K562 (cell line): ENCODE measurements around the gene LRRC8C. TPM values are rescaled to one million over a fixed set of nuclear protein-coding genes. Genes with fewer than 3 reads are reported as not detected.

Experiments used
- ATAC-seq: fragments of 200-7000 bp; cut with Tn5 transposase; 3 replicates; pipeline ENCODE4 v1.9.1; 2020; ENCODE audit warnings: moderate library complexity
- BruUV-seq: library from RNA; stranded (reverse); fragments of 400-500 nt; replicated peaks from 2 replicates; lab custom pipeline; 2021; lab: Mats Ljungman, UMichigan
- CTCF ChIA-PET: fragments of 300-600 bp; formaldehyde crosslinking; extraction: SDS; loops from one replicate; lab custom pipeline; 2021; ENCODE audit warnings: low intra/inter-chr PET ratio; lab: Yijun Ruan, JAX
- POLR2A ChIA-PET: fragments of 300-600, 350-650 bp; sonication (Branson Sonifier 250); formaldehyde crosslinking; extraction: SDS; loops from one replicate; lab custom pipeline; 2021; ENCODE audit warnings: antibody characterized with exemption, inconsistent platforms; lab: Yijun Ruan, JAX
- DNase-seq, 4 experiments: peaks; one replicate each; pipeline versions ENCODE4 v3.0.0 to v3.0.0-alpha.2; 2011 to 2018; ENCODE audit warnings: low spot score in 3 of 4, mixed read lengths in 3 of 4; ENCODE audit errors: extremely low read depth in 1 of 4
- FAIRE-seq: peaks from 2 replicates; lab custom pipeline; 2011; peaks lifted over from hg19 to GRCh38; lab: Jason Lieb, UNC
- H2AFZ ChIP-seq: 2 replicates; pipeline ENCODE4 v1.6.0; 2011; ENCODE audit warnings: low read depth, low read length, control low read depth, inconsistent platforms
- H3K27ac ChIP-seq: fragments of 200-600 bp; 3 replicates; pipeline ENCODE4 v1.8.0; 2011; ENCODE audit warnings: low read depth, mild to moderate bottlenecking, control low read depth, inconsistent platforms, low read length, moderate library complexity, mixed read lengths; ENCODE audit errors: extremely low read depth
- H3K27me3 ChIP-seq, 2 experiments: fragments of 300-600 bp in 1 of 2; 2 replicates in 1 of 2; 3 replicates in 1 of 2; pipeline versions ENCODE4 v1.6.0 to v1.8.0; 2011; ENCODE audit warnings: inconsistent platforms in 2 of 2, low read length in 2 of 2, mild to moderate bottlenecking in 1 of 2, mixed read lengths in 1 of 2, moderate library complexity in 1 of 2; ENCODE audit not compliant: control insufficient read depth in 2 of 2, insufficient read depth in 2 of 2
- H3K36me3 ChIP-seq: fragments of 300-600 bp; 3 replicates; pipeline ENCODE4 v1.8.0; 2011; ENCODE audit warnings: mild to moderate bottlenecking, low read length, inconsistent platforms; ENCODE audit not compliant: control insufficient read depth, insufficient read depth
- H3K4me1 ChIP-seq, 2 experiments: fragments of 200-600 bp in 1 of 2; replicated peaks in 1 of 2; 2 replicates in 1 of 2; 3 replicates in 1 of 2; pipeline versions ENCODE4 v1.5.1 to v1.8.0; 2011; ENCODE audit warnings: inconsistent platforms in 2 of 2, low read length in 2 of 2, mild to moderate bottlenecking in 1 of 2, mixed read lengths in 1 of 2, moderate library complexity in 1 of 2; ENCODE audit not compliant: control insufficient read depth in 2 of 2, insufficient read depth in 2 of 2
- H3K4me2 ChIP-seq: 2 replicates; pipeline ENCODE4 v1.6.1; 2011; ENCODE audit warnings: low read length, control low read depth, inconsistent platforms, mixed read lengths; ENCODE audit not compliant: insufficient read depth
- H3K4me3 ChIP-seq: fragments of 200-600 bp; sonication (generic), shearing (Covaris generic); 2 replicates; pipeline ENCODE4 v1.5.1; 2016; ENCODE audit warnings: control low read depth, inconsistent platforms
- H3K79me2 ChIP-seq: fragments of 200-600 bp; 3 replicates; pipeline ENCODE4 v1.8.0; 2011; ENCODE audit warnings: low read length, inconsistent platforms; ENCODE audit not compliant: control insufficient read depth, insufficient read depth
- H3K9ac ChIP-seq, 2 experiments: 2 replicates each; pipeline versions ENCODE4 v1.6.0 to v1.6.1; 2011; ENCODE audit warnings: low read depth in 2 of 2, low read length in 2 of 2, control low read depth in 1 of 2, inconsistent platforms in 1 of 2, mild to moderate bottlenecking in 1 of 2, mixed read lengths in 1 of 2; ENCODE audit not compliant: insufficient read depth in 1 of 2
- H3K9me1 ChIP-seq: one replicate; pipeline ENCODE4 v1.6.0; 2011; ENCODE audit warnings: inconsistent platforms, mild to moderate bottlenecking, low read length, moderate library complexity; ENCODE audit not compliant: control insufficient read depth, insufficient read depth
- H3K9me3 ChIP-seq: replicated peaks from 2 replicates; pipeline ENCODE4 v1.5.1; 2011; ENCODE audit warnings: low read depth, low read length, inconsistent platforms; ENCODE audit not compliant: control insufficient read depth, insufficient read depth
- H4K20me1 ChIP-seq: replicated peaks from 2 replicates; pipeline ENCODE4 v1.6.1; 2011; ENCODE audit warnings: low read length, inconsistent platforms, mixed read lengths; ENCODE audit not compliant: control insufficient read depth, insufficient read depth
- AFF4 ChIP-seq: sonication (generic); formaldehyde crosslinking; IDR thresholded peaks from 2 replicates; pipeline ENCODE4 v1.8.0; 2023; ENCODE audit warnings: mild to moderate bottlenecking, missing genetic modification reagents
- CEBPB ChIP-seq: fragments of 450-650 bp; IDR thresholded peaks from 2 replicates; pipeline ENCODE4 v1.6.1; 2016; ENCODE audit warnings: missing genetic modification characterization, missing compliant biosample characterization
- MBD1 ChIP-seq: fragments of 250-450 bp; sonication (Bioruptor Pico); IDR thresholded peaks from 2 replicates; pipeline ENCODE4 v1.8.0; 2022; ENCODE audit warnings: inconsistent platforms
- POLR2A ChIP-seq: fragments of 450-650 bp; conservative IDR thresholded peaks from 2 replicates; pipeline ENCODE4 v1.6.1; 2016
- TCFL5 ChIP-seq: fragments of 250-450 bp; sonication (Bioruptor Pico); conservative IDR thresholded peaks from 2 replicates; pipeline ENCODE4 v1.6.1; 2021; ENCODE audit warnings: mild to moderate bottlenecking, moderate library complexity, matching md5 sums
- TEAD4 ChIP-seq, 2 experiments: sonication (generic) in 1 of 2; formaldehyde crosslinking in 1 of 2; IDR thresholded peaks; 2 replicates each; pipeline versions ENCODE4 v1.6.1 to v1.8.0; 2012 to 2022; ENCODE audit warnings: borderline replicate concordance in 1 of 2, inconsistent platforms in 1 of 2, low read length in 1 of 2, mild to moderate bottlenecking in 1 of 2, missing genetic modification reagents in 1 of 2
- WGBS: fragments of 100-300 bp; shearing (Covaris generic); methylation state at CpG from one replicate; pipeline ENCODE4 v1.1.6; 2016; ENCODE audit warnings: low coverage, mixed read lengths; ENCODE audit not compliant: insufficient coverage; ENCODE audit errors: missing lambda C conversion rate; 5-methylcytosine and 5-hydroxymethylcytosine counted together
- in situ Hi-C: fragments of 300-500 bp; cut with MboI; formaldehyde crosslinking; loops from 4 replicates; pipeline ENCODE4 v1.15.0; 2018; ENCODE audit warnings: inconsistent platforms, mixed read lengths
- intact Hi-C: fragments of 100-400 bp; cut with micrococcal nuclease; formaldehyde crosslinking; loops from 2 replicates; pipeline ENCODE4 v1.14.2; 2022
- polyA plus RNA-seq, 8 experiments: library from polyadenylated mRNA; depleted of rRNA in 4 of 8; stranded (reverse) in 5 of 8; unstranded in 3 of 8; fragments of >200 nt; fragmentation: Nextera tagmentation in 2 of 8; fragmentation: Illumina TruSeq in 1 of 8; extraction: Ambion mirVana in 2 of 8; extraction: Trizol in 1 of 8; gene quantifications; 2 replicates each; pipeline versions ENCODE4 v1.2.1 to v1.2.3, GENCODE V29; 2011 to 2014; ENCODE audit warnings: inconsistent platforms in 1 of 8, missing spikeins in 1 of 8
- total RNA-seq, 7 experiments: library from RNA; depleted of rRNA in 6 of 7; stranded (reverse); fragments of >200 nt in 6 of 7; fragmentation: Illumina TruSeq in 2 of 7; extraction: Trizol in 2 of 7; gene quantifications; 2 replicates each; pipeline versions ENCODE4 v1.2.1 to v1.2.3, GENCODE V29; 2011 to 2021; ENCODE audit warnings: low replicate concordance in 1 of 7

LRRC8C gene
- total and polyA plus RNA-seq, 9 of the 15 experiments (the other 6 are each of a cell fraction or from before 2014, with no cell fraction given), result 1.00 to 12.5 (median 4.5) TPM

GRCh38 chr1:89633248-89633799 is 404 bp downstream of the LRRC8C start (continued):
- TF ChIP-seq TCFL5 (CRISPR knock-in tag), result no peak

GRCh38 chr1:89633800-89634625 is 1.1 kb downstream of the LRRC8C start:
- peaks cover 44% of the 10 kb centered on the region for H3K79me2 ChIP-seq
- peak overlapping the region; percentile 76 to 98 for H3K9ac ChIP-seq
- ChIA-PET CTCF (interaction anchor here (3.1 kb wide), 1 partner anchor 129 kb away, joined by 29 read pairs; no protein-coding TSS in a partner anchor), POLR2A (interaction anchor here (1.2 to 1.8 kb wide), 3 partner anchors 15 to 129 kb away, joined by 3 to 8 read pairs (median 4); no protein-coding TSS in a partner anchor)
- in situ Hi-C loops (loop anchor here (5.0 kb wide), 3 partner anchors 68 to 358 kb away; no protein-coding TSS in a partner anchor), intact Hi-C loops (loop anchor here (2.0 to 5.0 kb wide), 2 partner anchors 69 to 353 kb away; no protein-coding TSS in a partner anchor)
- peak overlapping the region; percentile 67 for H3K27ac ChIP-seq
- peak overlapping the region; percentile 93 for H3K4me2 ChIP-seq
- no peaks in the 10 kb centered on the region for H3K9me1 ChIP-seq
- H3K36me3 ChIP-seq, result no peaks in the 10 kb centered on the region
- TSS peak; percentile 37 for BruUV-seq
- 8% methylated on average over 31 of the region's 32 CpGs for WGBS
- peaks cover 13 to 20% of the 10 kb centered on the region in 2 experiments for H3K4me1 ChIP-seq
- H3K27me3 ChIP-seq, result no peaks in the 10 kb centered on the region
- H2AFZ ChIP-seq, result peak overlapping the region; percentile 92
- peak; percentile 18 to 38 (median 31) for DNase-seq
- no peaks in the 10 kb centered on the region for H4K20me1 ChIP-seq
- FAIRE-seq, result no peak
- H3K4me3 ChIP-seq, result peak overlapping the region; percentile 76
- H3K9me3 ChIP-seq, result no peaks in the 10 kb centered on the region
- peak; percentile 10 for ATAC-seq
- TF ChIP-seq CEBPB (tag), result peak; percentile 41
- TF ChIP-seq POLR2A, result no peak
- 0 out of 2 replicates have a peak, but pooled peaks have one; percentile 32 for TF ChIP-seq MBD1 (CRISPR knock-in tag)
- TF ChIP-seq AFF4 (CRISPR knock-in tag), result 0 out of 2 replicates have a peak, but pooled peaks have one; percentile 10
- TF ChIP-seq TEAD4 (IDR thresholded peaks at IDR 0.05; ENCODE audit: low read length), result peak; percentile 23; the same call in 1 of the 2 replicates
- no peak for TF ChIP-seq TEAD4 (CRISPR knock-in tag; IDR thresholded peaks at IDR 0.05; ENCODE audit: borderline replicate concordance)
